HCT116 (cell line): Measurements from ENCODE around the gene CTNNA2. TPM values are rescaled to one million over a fixed set of nuclear protein-coding genes. Genes with fewer than 3 reads are reported as not detected.

Experiments
- ATAC-seq: fragments of 200-7000 bp; cut with Tn5 transposase; 2 replicates; pipeline ENCODE4 v1.9.1; 2020; ENCODE audit warnings: mild to moderate bottlenecking, moderate library complexity
- BruUV-seq: library from RNA; stranded (reverse); fragments of 400-500 nt; replicated peaks from 2 replicates; lab custom pipeline; 2021; lab: Mats Ljungman, UMichigan
- CTCF ChIA-PET: fragments of 300-600 bp; sonication (Branson Sonifier 250); formaldehyde crosslinking; loops from one replicate; lab custom pipeline; 2021; ENCODE audit warnings: antibody characterized with exemption; lab: Charles Lee
- POLR2A ChIA-PET: fragments of 300-600, 350-600 bp; sonication (Branson Sonifier 250); formaldehyde crosslinking; loops from one replicate; lab custom pipeline; 2021; ENCODE audit warnings: antibody characterized with exemption; lab: Charles Lee
- RAD21 ChIA-PET, 2 experiments: fragments of 300-600 bp; sonication (Branson Sonifier 250); formaldehyde crosslinking; loops; one replicate each; lab custom pipeline; 2023; ENCODE audit warnings: low total read pairs in 2 of 2; ENCODE audit not compliant: uncharacterized antibody in 2 of 2, unreplicated experiment in 2 of 2, low non-redundant PET in 1 of 2; lab: Charles Lee
- DNase-seq: peaks from one replicate; pipeline ENCODE4 v3.0.0-alpha.2; 2010; ENCODE audit warnings: low read depth, low spot score
- H2AFZ ChIP-seq: fragments of 200-600 bp; shearing (Covaris generic), sonication (generic); 2 replicates; pipeline ENCODE4 v1.6.1; 2017; ENCODE audit warnings: low read depth, mixed run types, mixed read lengths, antibody characterized with exemption, low read length; ENCODE audit not compliant: poor library complexity, severe bottlenecking
- H3K27ac ChIP-seq: 2 replicates; pipeline ENCODE4 v1.5.1; 2012; ENCODE audit warnings: low read depth, low read length
- H3K27me3 ChIP-seq: fragments of 200-600 bp; sonication (generic); 2 replicates; pipeline ENCODE4 v1.6.1; 2016; ENCODE audit warnings: mixed run types, low read length, mixed read lengths; ENCODE audit not compliant: insufficient read depth
- H3K36me3 ChIP-seq, 2 experiments: fragments of 200-500 bp in 1 of 2; fragments of 200-600 bp in 1 of 2; sonication (Bioruptor generic) in 1 of 2; sonication (generic) in 1 of 2; 2 replicates each; pipeline versions ENCODE4 v1.5.1 to v1.6.1; 2014 to 2016; ENCODE audit warnings: low read length in 2 of 2, inconsistent platforms in 1 of 2, mixed read lengths in 1 of 2, mixed run types in 1 of 2; ENCODE audit not compliant: insufficient read depth in 2 of 2, control insufficient read depth in 1 of 2
- H3K4me1 ChIP-seq, 2 experiments: fragments of 200-600 bp in 1 of 2; sonication (generic) in 1 of 2; 2 replicates each; pipeline versions ENCODE4 v1.5.1 to v1.6.1; 2012 to 2017; ENCODE audit warnings: low read length in 2 of 2, inconsistent platforms in 1 of 2, mild to moderate bottlenecking in 1 of 2, mixed read lengths in 1 of 2, mixed run types in 1 of 2, moderate library complexity in 1 of 2; ENCODE audit not compliant: insufficient read depth in 2 of 2, control insufficient read depth in 1 of 2
- H3K4me2 ChIP-seq: fragments of 200-600 bp; sonication (generic); 2 replicates; pipeline ENCODE4 v1.6.1; 2017; ENCODE audit warnings: mixed run types, low read length, mixed read lengths
- H3K4me3 ChIP-seq, 2 experiments: fragments of 200-600 bp in 1 of 2; sonication (generic) in 1 of 2; replicated peaks in 1 of 2; 2 replicates each; pipeline ENCODE4 v1.5.1; 2011 to 2016; ENCODE audit warnings: low read length in 2 of 2, control low read depth in 1 of 2, low read depth in 1 of 2, mild to moderate bottlenecking in 1 of 2, mixed read lengths in 1 of 2, mixed run types in 1 of 2
- H3K79me2 ChIP-seq: fragments of 200-600 bp; sonication (generic); 2 replicates; pipeline ENCODE4 v1.6.1; 2017; ENCODE audit warnings: mild to moderate bottlenecking, mixed run types, low read length, moderate library complexity, mixed read lengths; ENCODE audit not compliant: insufficient read depth
- H3K9ac ChIP-seq: fragments of 200-600 bp; sonication (generic); 2 replicates; pipeline ENCODE4 v1.6.1; 2016; ENCODE audit warnings: low read length, mixed read lengths
- H3K9me2 ChIP-seq: fragments of 200-600 bp; sonication (generic), shearing (Covaris generic); 2 replicates; pipeline ENCODE4 v1.6.1; 2017; ENCODE audit warnings: mixed run types, mild to moderate bottlenecking, moderate library complexity; ENCODE audit not compliant: insufficient read depth
- H3K9me3 ChIP-seq, 2 experiments: fragments of 200-500 bp in 1 of 2; fragments of 200-600 bp in 1 of 2; sonication (Bioruptor generic) in 1 of 2; sonication (generic) in 1 of 2; 2 replicates each; pipeline ENCODE4 v1.6.1; 2014 to 2017; ENCODE audit warnings: low read length in 2 of 2, mixed read lengths in 2 of 2, inconsistent platforms in 1 of 2, low read depth in 1 of 2, mild to moderate bottlenecking in 1 of 2, mixed run types in 1 of 2, moderate library complexity in 1 of 2; ENCODE audit not compliant: control insufficient read depth in 1 of 2, insufficient read depth in 1 of 2
- H4K20me1 ChIP-seq: fragments of 200-600 bp; sonication (generic), shearing (Covaris generic); 2 replicates; pipeline ENCODE4 v1.6.1; 2017; ENCODE audit warnings: mixed run types, mild to moderate bottlenecking, moderate library complexity; ENCODE audit not compliant: insufficient read depth
- CBX3 ChIP-seq: IDR thresholded peaks from 2 replicates; pipeline ENCODE4 v1.6.1; 2012; ENCODE audit warnings: low read depth
- CEBPB ChIP-seq: IDR thresholded peaks from 2 replicates; pipeline ENCODE4 v1.6.1; 2012; ENCODE audit warnings: low read depth
- EGR1 ChIP-seq: IDR thresholded peaks from 2 replicates; pipeline ENCODE4 v1.6.1; 2012; ENCODE audit warnings: low read depth
- EZH2 ChIP-seq: fragments of 200-600 bp; sonication (generic); IDR thresholded peaks from 2 replicates; pipeline ENCODE4 v1.6.1; 2017; ENCODE audit warnings: antibody characterized with exemption, mixed run types
- EZH2phosphoT487 ChIP-seq: fragments of 200-600 bp; IDR thresholded peaks from 2 replicates; pipeline ENCODE4 v1.6.1; 2018; ENCODE audit warnings: antibody characterized with exemption, borderline replicate concordance
- JUND ChIP-seq: IDR thresholded peaks from 2 replicates; pipeline ENCODE4 v1.6.1; 2012
- MAX ChIP-seq: IDR thresholded peaks from 2 replicates; pipeline ENCODE4 v1.6.1; 2012
- POLR2A ChIP-seq: IDR thresholded peaks from 2 replicates; pipeline ENCODE4 v1.7.0; 2011; ENCODE audit warnings: borderline replicate concordance; ENCODE audit not compliant: insufficient read depth, insufficient read length; ENCODE audit errors: extremely low read depth
- POLR2AphosphoS5 ChIP-seq: IDR thresholded peaks from 2 replicates; pipeline ENCODE4 v1.6.1; 2011; ENCODE audit warnings: mild to moderate bottlenecking, low read depth, low read length, moderate library complexity
- RAD21 ChIP-seq: IDR thresholded peaks from 2 replicates; pipeline ENCODE4 v1.6.1; 2012; ENCODE audit warnings: low read depth, mild to moderate bottlenecking
- SIN3A ChIP-seq: IDR thresholded peaks from 2 replicates; pipeline ENCODE4 v1.6.1; 2012; ENCODE audit warnings: low read depth
- SP1 ChIP-seq: IDR thresholded peaks from 2 replicates; pipeline ENCODE4 v1.6.1; 2012; ENCODE audit warnings: low read depth
- SRF ChIP-seq: IDR thresholded peaks from 2 replicates; pipeline ENCODE4 v1.6.1; 2012; ENCODE audit warnings: low read depth
- TCF7L2 ChIP-seq: IDR thresholded peaks from 2 replicates; pipeline ENCODE4 v1.7.0; 2011; ENCODE audit warnings: borderline replicate concordance, inconsistent platforms; ENCODE audit not compliant: insufficient read depth, insufficient read length; ENCODE audit errors: extremely low read depth
- YY1 ChIP-seq: IDR thresholded peaks from 2 replicates; pipeline ENCODE4 v1.6.1; 2011; ENCODE audit warnings: low read length, low read depth, moderate library complexity, mild to moderate bottlenecking; ENCODE audit not compliant: insufficient replicate concordance; ENCODE audit errors: extremely low read depth
- ZFX ChIP-seq: fragments of 450-650 bp; IDR thresholded peaks from 2 replicates; pipeline ENCODE4 v1.6.1; 2017
- ZNF274 ChIP-seq: fragments of 200-500 bp; sonication (Bioruptor generic); IDR thresholded peaks from 2 replicates; pipeline ENCODE4 v1.6.1; 2014; ENCODE audit warnings: mild to moderate bottlenecking, low read depth, low read length, inconsistent platforms
- intact Hi-C: fragments of 100-400 bp; cut with micrococcal nuclease; formaldehyde crosslinking; loops from 2 replicates; pipeline ENCODE4 v1.10.0; 2022
- total RNA-seq: library from RNA; stranded (reverse); gene quantifications from one replicate; pipeline ENCODE4 v1.2.1, GENCODE V29; 2021; ENCODE audit not compliant: unreplicated experiment
- TF ChIP-seq, protein P1 (sequence below), 3 experiments: fragments of 200-600 bp in 1 of 3; sonication (generic) in 1 of 3; IDR thresholded peaks in 2 of 3; conservative IDR thresholded peaks in 1 of 3; 2 replicates each; pipeline ENCODE4 v1.5.1; 2012 to 2017; ENCODE audit warnings: low read depth in 2 of 3, low read length in 2 of 3, antibody characterized with exemption in 1 of 3, borderline replicate concordance in 1 of 3, control low read depth in 1 of 3, mild to moderate bottlenecking in 1 of 3, mixed read lengths in 1 of 3, mixed run types in 1 of 3, moderate library complexity in 1 of 3; ENCODE audit not compliant: insufficient read depth in 1 of 3
- TF ChIP-seq, protein P2 (sequence below): IDR thresholded peaks from 2 replicates; pipeline ENCODE4 v1.6.1; 2011; ENCODE audit warnings: mild to moderate bottlenecking, low read length, moderate library complexity; ENCODE audit not compliant: insufficient replicate concordance; ENCODE audit errors: extremely low read depth
- TF ChIP-seq, protein P3 (sequence below): IDR thresholded peaks from 2 replicates; pipeline ENCODE4 v1.6.1; 2012

CTNNA2 gene
- total RNA-seq, 1 experiment from 2014 or later = not detected

DNA sequence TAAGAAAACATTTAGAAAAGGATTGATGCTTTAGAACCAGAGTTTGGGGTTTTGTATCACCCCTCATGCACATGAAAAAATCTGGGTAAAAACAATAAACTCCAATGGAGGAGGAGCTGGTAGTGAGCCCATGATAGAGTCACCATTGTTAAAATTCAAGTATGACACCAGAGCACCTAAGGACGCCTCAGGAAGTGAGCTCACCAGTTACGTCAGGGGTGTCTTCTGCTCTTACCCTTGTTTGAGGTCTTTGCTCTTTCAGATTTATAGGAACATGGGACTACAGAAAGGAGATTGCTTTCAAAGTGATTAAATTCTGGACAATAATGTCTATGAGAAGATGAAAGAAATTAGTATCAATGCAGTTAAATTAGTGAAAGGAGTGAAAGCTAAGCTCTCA, 685.2 kb downstream of the CTNNA2 start:
- no TSS peak for BruUV-seq
- no peak for TF ChIP-seq MAX
- no peak for TF ChIP-seq CEBPB
- TF ChIP-seq POLR2A = no peak
- TF ChIP-seq EZH2phosphoT487 = no peak
- TF ChIP-seq EGR1 = no peak
- TF ChIP-seq SIN3A = no peak
- TF ChIP-seq TCF7L2 = no peak
- TF ChIP-seq ZNF274 = no peak
- TF ChIP-seq, protein P1, sequence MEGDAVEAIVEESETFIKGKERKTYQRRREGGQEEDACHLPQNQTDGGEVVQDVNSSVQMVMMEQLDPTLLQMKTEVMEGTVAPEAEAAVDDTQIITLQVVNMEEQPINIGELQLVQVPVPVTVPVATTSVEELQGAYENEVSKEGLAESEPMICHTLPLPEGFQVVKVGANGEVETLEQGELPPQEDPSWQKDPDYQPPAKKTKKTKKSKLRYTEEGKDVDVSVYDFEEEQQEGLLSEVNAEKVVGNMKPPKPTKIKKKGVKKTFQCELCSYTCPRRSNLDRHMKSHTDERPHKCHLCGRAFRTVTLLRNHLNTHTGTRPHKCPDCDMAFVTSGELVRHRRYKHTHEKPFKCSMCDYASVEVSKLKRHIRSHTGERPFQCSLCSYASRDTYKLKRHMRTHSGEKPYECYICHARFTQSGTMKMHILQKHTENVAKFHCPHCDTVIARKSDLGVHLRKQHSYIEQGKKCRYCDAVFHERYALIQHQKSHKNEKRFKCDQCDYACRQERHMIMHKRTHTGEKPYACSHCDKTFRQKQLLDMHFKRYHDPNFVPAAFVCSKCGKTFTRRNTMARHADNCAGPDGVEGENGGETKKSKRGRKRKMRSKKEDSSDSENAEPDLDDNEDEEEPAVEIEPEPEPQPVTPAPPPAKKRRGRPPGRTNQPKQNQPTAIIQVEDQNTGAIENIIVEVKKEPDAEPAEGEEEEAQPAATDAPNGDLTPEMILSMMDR (IDR thresholded peaks at IDR 0.05 in 2 of 3, conservative IDR thresholded peaks at IDR 0.05 in 1 of 3; ENCODE audit: borderline replicate concordance in 1 of 3, insufficient read depth in 1 of 3, low read depth in 2 of 3, low read length in 2 of 3) = no peak
- TF ChIP-seq, protein P2, sequence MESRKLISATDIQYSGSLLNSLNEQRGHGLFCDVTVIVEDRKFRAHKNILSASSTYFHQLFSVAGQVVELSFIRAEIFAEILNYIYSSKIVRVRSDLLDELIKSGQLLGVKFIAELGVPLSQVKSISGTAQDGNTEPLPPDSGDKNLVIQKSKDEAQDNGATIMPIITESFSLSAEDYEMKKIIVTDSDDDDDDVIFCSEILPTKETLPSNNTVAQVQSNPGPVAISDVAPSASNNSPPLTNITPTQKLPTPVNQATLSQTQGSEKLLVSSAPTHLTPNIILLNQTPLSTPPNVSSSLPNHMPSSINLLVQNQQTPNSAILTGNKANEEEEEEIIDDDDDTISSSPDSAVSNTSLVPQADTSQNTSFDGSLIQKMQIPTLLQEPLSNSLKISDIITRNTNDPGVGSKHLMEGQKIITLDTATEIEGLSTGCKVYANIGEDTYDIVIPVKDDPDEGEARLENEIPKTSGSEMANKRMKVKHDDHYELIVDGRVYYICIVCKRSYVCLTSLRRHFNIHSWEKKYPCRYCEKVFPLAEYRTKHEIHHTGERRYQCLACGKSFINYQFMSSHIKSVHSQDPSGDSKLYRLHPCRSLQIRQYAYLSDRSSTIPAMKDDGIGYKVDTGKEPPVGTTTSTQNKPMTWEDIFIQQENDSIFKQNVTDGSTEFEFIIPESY = no peak
- TF ChIP-seq YY1 = no peak
- no peak for TF ChIP-seq SP1
- no peak for TF ChIP-seq POLR2AphosphoS5
- TF ChIP-seq EZH2 = no peak
- TF ChIP-seq, protein P3, sequence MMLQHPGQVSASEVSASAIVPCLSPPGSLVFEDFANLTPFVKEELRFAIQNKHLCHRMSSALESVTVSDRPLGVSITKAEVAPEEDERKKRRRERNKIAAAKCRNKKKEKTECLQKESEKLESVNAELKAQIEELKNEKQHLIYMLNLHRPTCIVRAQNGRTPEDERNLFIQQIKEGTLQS = no peak
- TF ChIP-seq ZFX = no peak
- TF ChIP-seq JUND = no peak
- TF ChIP-seq RAD21 = no peak
- no peak for TF ChIP-seq CBX3
- no peak for TF ChIP-seq SRF
- POLR2A ChIA-PET = no interaction called here
- no peak overlapping the region for H3K27ac ChIP-seq
- no peak overlapping the region for H3K4me3 ChIP-seq
- H3K9ac ChIP-seq = no peak overlapping the region
- ATAC-seq (no peak), DNase-seq (no peak)
- no peaks in the 10 kb centered on the region for H4K20me1 ChIP-seq
- no peaks in the 10 kb centered on the region for H3K36me3 ChIP-seq
- no peak overlapping the region for H2AFZ ChIP-seq
- H3K9me3 ChIP-seq = peaks cover 5 to 8% of the 10 kb centered on the region in 2 experiments; a peak in 2 of 4 replicates
- CTCF ChIA-PET = no interaction called here
- H3K9me2 ChIP-seq = no peaks in the 10 kb centered on the region
- no peaks in the 10 kb centered on the region for H3K4me1 ChIP-seq
- intact Hi-C loops = no loop called here
- no peaks in the 10 kb centered on the region for H3K79me2 ChIP-seq
- RAD21 ChIA-PET = no interaction called here
- H3K27me3 ChIP-seq = no peaks in the 10 kb centered on the region
- no peak overlapping the region for H3K4me2 ChIP-seq
